ENCODE data around the gene CDK2AP2.

DNA sequence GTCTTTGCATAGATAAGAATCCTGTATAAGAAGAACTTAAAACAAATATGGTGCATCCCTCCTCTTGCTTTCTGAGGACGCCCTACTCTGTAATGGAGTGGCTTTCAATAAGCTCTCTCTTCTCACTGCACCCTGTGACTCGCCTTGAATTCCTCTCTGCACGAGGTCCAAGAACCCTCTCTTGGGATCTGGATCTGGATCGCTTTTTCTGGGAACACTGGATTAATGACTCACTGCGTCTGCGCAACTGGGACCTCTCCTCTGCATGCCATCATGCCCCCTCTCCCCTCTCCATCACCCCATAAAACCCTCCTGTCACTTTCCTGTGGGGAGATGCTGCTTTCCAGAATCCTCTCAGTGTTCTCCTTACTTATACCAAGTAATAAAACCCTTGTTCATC is 30.3 kb upstream of the CDK2AP2 start:
- TF ChIP-seq, protein P1, sequence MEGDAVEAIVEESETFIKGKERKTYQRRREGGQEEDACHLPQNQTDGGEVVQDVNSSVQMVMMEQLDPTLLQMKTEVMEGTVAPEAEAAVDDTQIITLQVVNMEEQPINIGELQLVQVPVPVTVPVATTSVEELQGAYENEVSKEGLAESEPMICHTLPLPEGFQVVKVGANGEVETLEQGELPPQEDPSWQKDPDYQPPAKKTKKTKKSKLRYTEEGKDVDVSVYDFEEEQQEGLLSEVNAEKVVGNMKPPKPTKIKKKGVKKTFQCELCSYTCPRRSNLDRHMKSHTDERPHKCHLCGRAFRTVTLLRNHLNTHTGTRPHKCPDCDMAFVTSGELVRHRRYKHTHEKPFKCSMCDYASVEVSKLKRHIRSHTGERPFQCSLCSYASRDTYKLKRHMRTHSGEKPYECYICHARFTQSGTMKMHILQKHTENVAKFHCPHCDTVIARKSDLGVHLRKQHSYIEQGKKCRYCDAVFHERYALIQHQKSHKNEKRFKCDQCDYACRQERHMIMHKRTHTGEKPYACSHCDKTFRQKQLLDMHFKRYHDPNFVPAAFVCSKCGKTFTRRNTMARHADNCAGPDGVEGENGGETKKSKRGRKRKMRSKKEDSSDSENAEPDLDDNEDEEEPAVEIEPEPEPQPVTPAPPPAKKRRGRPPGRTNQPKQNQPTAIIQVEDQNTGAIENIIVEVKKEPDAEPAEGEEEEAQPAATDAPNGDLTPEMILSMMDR (IDR thresholded peaks at IDR 0.05) = no peak
- TF ChIP-seq POLR2A (IDR thresholded peaks at IDR 0.05) (no peak), POLR2AphosphoS5 (IDR thresholded peaks at IDR 0.05) (no peak)

Measured in upper lobe of left lung (tissue), 4 donors.